ENCODE data around the gene JAK1.

The JAK1 gene

GRCh38 chr1:64881281-64881680 is 85.1 kb downstream of the JAK1 start:
- DNase-seq: no peak
- 93% methylated on average over 1 of the region's 1 CpG for WGBS
- no peak overlapping the region for H2BK5ac ChIP-seq (ENCODE audit: low read depth, low read length, poor library complexity, severe bottlenecking)

GRCh38 chr1:64880449-64880848 is 85.9 kb downstream of the JAK1 start:
- Histone ChIP-seq H3K4me3 (ENCODE audit: insufficient read depth in 1 of 2, low read depth in 1 of 2, low read length in 2 of 2) (no peak overlapping the region), H2BK15ac (ENCODE audit: low read depth, poor library complexity, severe bottlenecking) (no peak overlapping the region), H3K36me3 (ENCODE audit: control insufficient read depth in 1 of 2, insufficient read depth in 2 of 2, low read depth in 1 of 2, low read length in 2 of 2) (peaks cover 21 to 57% of the 10 kb centered on the region in 2 experiments), H4K91ac (ENCODE audit: low read length) (no peak overlapping the region), H3K14ac (ENCODE audit: low read length in 2 of 2) (no peak overlapping the region), H3K9me3 (ENCODE audit: control insufficient read depth, low read length) (no peaks in the 10 kb centered on the region), H3K23ac (ENCODE audit: low read length in 2 of 2) (no peak overlapping the region), H3K27me3 (ENCODE audit: control insufficient read depth in 1 of 2, insufficient read depth in 1 of 2, low read length in 2 of 2) (no peaks in the 10 kb centered on the region), H3K4me2 (ENCODE audit: low read length, poor library complexity, severe bottlenecking) (no peak overlapping the region), H3K27ac (ENCODE audit: low read length, poor library complexity, severe bottlenecking) (no peak overlapping the region), H2BK120ac (ENCODE audit: low read depth, low read length) (no peak overlapping the region), H3K18ac (ENCODE audit: low read depth in 1 of 2, low read length in 2 of 2) (no peak overlapping the region), H2AK5ac (ENCODE audit: low read length, severe bottlenecking) (no peak overlapping the region), H2BK12ac (ENCODE audit: low read length in 2 of 2) (no peak overlapping the region), H2AFZ (ENCODE audit: low read depth, low read length) (no peak overlapping the region), H3K9ac (ENCODE audit: low read length) (no peak overlapping the region), H2BK5ac (ENCODE audit: low read depth, low read length, poor library complexity, severe bottlenecking) (no peak overlapping the region), H3K4ac (ENCODE audit: low read depth in 1 of 2, low read length in 2 of 2) (no peak overlapping the region), H3K79me1 (replicated peaks; ENCODE audit: low read length, poor library complexity, severe bottlenecking) (peaks cover 26% of the 10 kb centered on the region), H3K4me1 (ENCODE audit: control insufficient read depth, insufficient read depth, low read depth, low read length) (no peaks in the 10 kb centered on the region), H4K8ac (ENCODE audit: low read length) (no peak overlapping the region)
- 94% methylated on average over 4 of the region's 4 CpGs for WGBS
- DNase-seq: no peak

More at GRCh38 chr1:64881281-64881680, 85.1 kb downstream of the JAK1 start:
- no peak overlapping the region for H3K14ac ChIP-seq (ENCODE audit: low read length in 2 of 2)
- no peak overlapping the region for H3K4me2 ChIP-seq (ENCODE audit: low read length, poor library complexity, severe bottlenecking)
- H3K4me1 ChIP-seq (ENCODE audit: control insufficient read depth, insufficient read depth, low read depth, low read length): no peaks in the 10 kb centered on the region
- H3K79me1 ChIP-seq (replicated peaks; ENCODE audit: low read length, poor library complexity, severe bottlenecking): peaks cover 21% of the 10 kb centered on the region
- peak overlapping the region; percentile 49 for H3K9ac ChIP-seq (ENCODE audit: low read length)
- H2AK5ac ChIP-seq (ENCODE audit: low read length, severe bottlenecking): no peak overlapping the region
- no peak overlapping the region for H4K8ac ChIP-seq (ENCODE audit: low read length)
- peak overlapping the region in 1 of 2 experiments; percentile 10 for H3K4me3 ChIP-seq (ENCODE audit: insufficient read depth in 1 of 2, low read depth in 1 of 2, low read length in 2 of 2)
- H3K4ac ChIP-seq (ENCODE audit: low read depth in 1 of 2, low read length in 2 of 2): no peak overlapping the region
- no peak overlapping the region for H2BK15ac ChIP-seq (ENCODE audit: low read depth, poor library complexity, severe bottlenecking)
- H3K27ac ChIP-seq (ENCODE audit: low read length, poor library complexity, severe bottlenecking): no peak overlapping the region
- no peak overlapping the region for H3K23ac ChIP-seq (ENCODE audit: low read length in 2 of 2)
- no peak overlapping the region for H2BK12ac ChIP-seq (ENCODE audit: low read length in 2 of 2)
- H3K36me3 ChIP-seq (ENCODE audit: control insufficient read depth in 1 of 2, insufficient read depth in 2 of 2, low read depth in 1 of 2, low read length in 2 of 2): peaks cover 13 to 49% of the 10 kb centered on the region in 2 experiments
- no peak overlapping the region for H2BK120ac ChIP-seq (ENCODE audit: low read depth, low read length)
- H3K18ac ChIP-seq (ENCODE audit: low read depth in 1 of 2, low read length in 2 of 2): no peak overlapping the region
- no peak overlapping the region for H2AFZ ChIP-seq (ENCODE audit: low read depth, low read length)
- no peaks in the 10 kb centered on the region for H3K9me3 ChIP-seq (ENCODE audit: control insufficient read depth, low read length)
- no peak overlapping the region for H4K91ac ChIP-seq (ENCODE audit: low read length)
- no peaks in the 10 kb centered on the region for H3K27me3 ChIP-seq (ENCODE audit: control insufficient read depth in 1 of 2, insufficient read depth in 1 of 2, low read length in 2 of 2)

- Histone ChIP-seq H2BK12ac (ENCODE audit: low read length in 2 of 2) (no peak overlapping the region), H2AK5ac (ENCODE audit: low read length, severe bottlenecking) (no peak overlapping the region), H3K18ac (ENCODE audit: low read depth in 1 of 2, low read length in 2 of 2) (no peak overlapping the region), H4K91ac (ENCODE audit: low read length) (no peak overlapping the region), H3K9ac (ENCODE audit: low read length) (no peak overlapping the region), H3K27ac (ENCODE audit: low read length, poor library complexity, severe bottlenecking) (no peak overlapping the region), H3K23ac (ENCODE audit: low read length in 2 of 2) (no peak overlapping the region), H3K4ac (ENCODE audit: low read depth in 1 of 2, low read length in 2 of 2) (no peak overlapping the region), H2BK120ac (ENCODE audit: low read depth, low read length) (no peak overlapping the region), H3K36me3 (ENCODE audit: control insufficient read depth in 1 of 2, insufficient read depth in 2 of 2, low read depth in 1 of 2, low read length in 2 of 2) (peaks cover 31 to 64% of the 10 kb centered on the region in 2 experiments), H2BK5ac (ENCODE audit: low read depth, low read length, poor library complexity, severe bottlenecking) (no peak overlapping the region), H2BK15ac (ENCODE audit: low read depth, poor library complexity, severe bottlenecking) (no peak overlapping the region), H3K4me2 (ENCODE audit: low read length, poor library complexity, severe bottlenecking) (no peak overlapping the region), H3K4me1 (ENCODE audit: control insufficient read depth, insufficient read depth, low read depth, low read length) (no peaks in the 10 kb centered on the region), H2AFZ (ENCODE audit: low read depth, low read length) (no peak overlapping the region), H3K79me1 (replicated peaks; ENCODE audit: low read length, poor library complexity, severe bottlenecking) (peaks cover 24% of the 10 kb centered on the region), H3K14ac (ENCODE audit: low read length in 2 of 2) (no peak overlapping the region), H3K4me3 (ENCODE audit: insufficient read depth in 1 of 2, low read depth in 1 of 2, low read length in 2 of 2) (no peak overlapping the region), H4K8ac (ENCODE audit: low read length) (no peak overlapping the region), H3K27me3 (ENCODE audit: control insufficient read depth in 1 of 2, insufficient read depth in 1 of 2, low read length in 2 of 2) (no peaks in the 10 kb centered on the region), H3K9me3 (ENCODE audit: control insufficient read depth, low read length) (no peaks in the 10 kb centered on the region)
- 95% methylated on average over 10 of the region's 12 CpGs for WGBS
- DNase-seq: no peak
Observed at GRCh38 chr1:64878931-64879611, 87.3 kb downstream of the JAK1 start.

GRCh38 chr1:64878090-64878489 is 88.3 kb downstream of the JAK1 start:
- Histone ChIP-seq H4K91ac (ENCODE audit: low read length) (no peak overlapping the region), H4K8ac (ENCODE audit: low read length) (no peak overlapping the region), H3K27me3 (ENCODE audit: control insufficient read depth in 1 of 2, insufficient read depth in 1 of 2, low read length in 2 of 2) (no peaks in the 10 kb centered on the region), H3K14ac (ENCODE audit: low read length in 2 of 2) (no peak overlapping the region), H3K18ac (ENCODE audit: low read depth in 1 of 2, low read length in 2 of 2) (no peak overlapping the region), H3K23ac (ENCODE audit: low read length in 2 of 2) (no peak overlapping the region), H3K9me3 (ENCODE audit: control insufficient read depth, low read length) (no peaks in the 10 kb centered on the region), H3K4ac (ENCODE audit: low read depth in 1 of 2, low read length in 2 of 2) (no peak overlapping the region), H2BK5ac (ENCODE audit: low read depth, low read length, poor library complexity, severe bottlenecking) (no peak overlapping the region), H3K9ac (ENCODE audit: low read length) (no peak overlapping the region), H2BK12ac (ENCODE audit: low read length in 2 of 2) (no peak overlapping the region), H3K4me1 (ENCODE audit: control insufficient read depth, insufficient read depth, low read depth, low read length) (no peaks in the 10 kb centered on the region), H3K4me2 (ENCODE audit: low read length, poor library complexity, severe bottlenecking) (no peak overlapping the region), H2AFZ (ENCODE audit: low read depth, low read length) (no peak overlapping the region), H2BK15ac (ENCODE audit: low read depth, poor library complexity, severe bottlenecking) (no peak overlapping the region), H3K4me3 (ENCODE audit: insufficient read depth in 1 of 2, low read depth in 1 of 2, low read length in 2 of 2) (no peak overlapping the region), H3K27ac (ENCODE audit: low read length, poor library complexity, severe bottlenecking) (no peak overlapping the region), H3K36me3 (ENCODE audit: control insufficient read depth in 1 of 2, insufficient read depth in 2 of 2, low read depth in 1 of 2, low read length in 2 of 2) (peaks cover 36 to 70% of the 10 kb centered on the region in 2 experiments), H2BK120ac (ENCODE audit: low read depth, low read length) (no peak overlapping the region), H2AK5ac (ENCODE audit: low read length, severe bottlenecking) (no peak overlapping the region), H3K79me1 (replicated peaks; ENCODE audit: low read length, poor library complexity, severe bottlenecking) (peaks cover 26% of the 10 kb centered on the region)
- DNase-seq: no peak

All from mesenchymal stem cell (in vitro differentiated cells and primary cell).